Left forelimb (tissue), 1 donor: Measurements from ENCODE around the gene AHRR.

Experiments
- DNase-seq: peaks from one replicate; pipeline ENCODE4 v3.0.0-alpha.2; 2018; ENCODE audit warnings: low spot score

AHRR gene

DNA sequence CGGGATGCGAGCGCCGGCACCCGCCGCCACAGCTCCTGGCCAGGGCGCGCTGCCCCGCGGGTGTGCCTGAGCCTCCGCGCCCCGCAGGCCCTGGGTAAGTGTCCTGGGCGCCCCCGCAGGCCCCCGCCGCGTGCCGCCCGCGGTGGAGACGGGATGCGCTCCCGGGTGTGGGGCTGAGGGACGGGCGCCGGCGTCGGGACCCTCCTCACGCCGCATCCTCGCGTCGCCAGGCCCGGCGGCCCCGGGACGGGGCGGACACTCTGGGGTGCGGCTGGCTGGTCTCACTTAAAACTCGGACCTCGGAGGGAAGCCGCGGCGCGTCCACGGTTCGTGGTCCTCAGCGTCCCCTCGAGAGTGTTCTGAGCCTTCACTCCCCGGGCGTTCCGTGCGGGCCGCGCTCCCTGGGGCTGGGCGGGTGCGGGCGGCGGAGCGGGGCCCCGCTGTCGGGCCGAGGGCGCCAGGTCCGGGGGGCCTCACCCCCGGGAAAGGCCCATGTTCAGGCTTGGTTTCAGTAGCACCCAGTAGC lies 275 bp downstream of the AHRR start:
- no peak for DNase-seq

DNA sequence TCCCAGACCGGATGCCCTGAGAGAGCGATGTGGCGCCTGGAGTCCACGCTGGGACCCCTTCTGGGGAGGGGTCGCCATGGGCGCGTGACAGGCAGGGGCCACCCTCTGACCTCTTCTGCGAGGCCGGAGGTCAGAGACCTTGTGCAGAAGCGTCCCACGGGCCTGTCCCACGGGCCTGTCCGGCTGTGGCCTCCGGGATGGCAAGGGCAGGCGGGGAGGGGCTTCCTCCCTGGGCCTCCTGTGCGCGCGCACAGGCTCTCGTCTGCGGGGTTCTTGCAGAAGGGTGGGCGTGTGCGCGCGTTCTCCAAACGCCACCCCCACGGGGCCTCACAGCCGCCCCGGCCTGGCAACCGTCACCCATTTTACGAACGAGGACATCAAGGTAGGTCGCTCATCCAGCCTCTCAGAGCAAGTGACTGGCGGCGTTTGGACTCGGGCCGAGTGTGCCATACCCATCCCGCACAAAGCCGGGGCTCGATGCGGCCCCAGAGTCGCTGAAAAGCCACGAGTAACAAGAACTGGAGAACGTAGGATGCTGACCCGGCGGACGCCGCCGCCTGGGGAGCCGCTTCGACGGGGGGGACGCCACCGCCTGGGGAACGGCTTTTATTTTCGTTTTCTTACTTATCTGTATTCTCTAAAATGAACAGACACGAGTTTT lies 897 bp downstream of the AHRR start:
- no peak for DNase-seq

DNA sequence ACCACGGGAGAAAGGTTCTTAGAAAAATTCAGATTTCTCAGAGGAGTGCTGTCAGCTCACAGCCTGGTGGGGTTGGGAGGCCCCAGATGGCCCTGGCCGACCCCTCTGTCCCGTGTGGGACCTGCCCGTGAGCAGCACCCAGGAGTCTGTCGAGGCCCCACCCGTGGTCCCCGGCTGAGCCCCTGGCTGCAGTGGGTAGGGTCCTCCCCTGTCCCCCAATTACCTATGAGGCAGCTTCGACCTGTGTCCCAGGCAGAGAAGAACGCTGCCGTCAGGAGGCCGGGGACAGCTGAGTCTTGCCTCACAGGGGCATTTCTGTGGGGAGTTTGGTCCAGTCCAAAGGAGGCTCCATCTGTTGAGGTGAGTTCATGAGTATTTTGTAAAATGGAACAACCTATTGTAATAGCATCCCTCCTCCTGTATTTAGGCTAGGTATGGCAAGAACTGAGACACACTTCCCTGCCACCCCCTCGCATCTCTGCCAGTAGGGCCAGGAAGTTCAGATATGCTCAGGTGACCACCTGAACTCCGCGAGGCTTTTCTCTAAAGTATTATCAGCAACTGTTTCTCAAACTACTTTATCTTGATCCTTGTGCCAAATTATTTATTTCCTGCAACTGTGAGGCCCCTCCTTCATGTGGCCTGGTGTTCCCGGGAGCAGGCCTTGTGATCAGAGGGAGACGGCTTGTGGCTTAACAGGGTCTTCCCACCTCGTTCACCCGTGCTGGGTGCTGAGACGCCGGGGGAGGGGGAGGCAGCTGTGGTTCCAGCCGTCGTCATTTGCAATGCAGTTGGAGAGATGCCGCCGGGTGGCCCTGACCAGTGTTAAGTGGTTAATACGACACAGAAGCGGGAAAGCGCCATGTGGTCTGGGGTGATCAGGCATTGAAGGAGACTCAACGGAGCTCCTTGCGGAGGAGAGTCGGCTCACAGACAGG lies 1.7 kb downstream of the AHRR start:
- no peak for DNase-seq

DNA sequence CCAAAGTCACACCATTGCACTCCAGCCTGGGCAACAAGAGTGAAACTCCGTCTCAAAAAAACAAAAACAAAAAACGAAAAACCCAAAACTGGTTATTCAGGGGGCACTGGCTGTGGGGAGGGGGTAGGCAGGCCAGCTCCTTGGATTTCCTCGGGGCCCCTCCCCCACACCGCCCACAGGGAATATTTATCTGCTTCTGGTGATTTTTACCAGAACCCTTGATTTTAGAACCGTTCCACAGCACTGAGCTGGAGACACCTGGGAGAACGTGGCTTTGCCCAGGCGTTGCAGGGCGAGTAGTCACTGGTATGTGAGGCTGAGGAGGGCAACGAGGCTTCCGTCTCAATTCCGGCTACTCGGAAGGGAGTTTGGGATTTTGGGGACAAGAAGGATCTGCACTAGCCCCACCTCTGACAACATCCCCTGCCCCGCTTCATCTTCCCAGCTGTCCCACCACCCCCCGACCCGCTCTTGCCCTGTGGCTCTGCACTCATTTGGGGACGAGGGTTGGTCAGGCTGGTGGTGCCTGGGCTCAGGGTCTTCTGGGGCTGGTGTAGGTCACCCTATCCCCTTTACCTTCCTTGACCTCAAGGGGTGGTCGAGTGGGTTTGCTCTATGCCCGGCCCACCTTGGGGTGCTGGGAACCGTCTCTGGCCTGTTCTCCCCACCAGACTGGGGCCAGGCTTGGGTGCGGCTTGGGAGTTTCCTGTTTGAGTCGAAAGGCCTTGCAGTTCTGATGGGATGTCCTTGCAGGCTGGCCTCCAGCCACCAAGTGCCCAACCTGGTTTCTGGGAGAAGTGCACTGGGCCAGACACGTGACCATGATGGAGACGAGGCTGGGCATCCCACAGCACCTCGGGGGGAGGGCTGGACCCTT lies 3.5 kb downstream of the AHRR start:
- no peak for DNase-seq

DNA sequence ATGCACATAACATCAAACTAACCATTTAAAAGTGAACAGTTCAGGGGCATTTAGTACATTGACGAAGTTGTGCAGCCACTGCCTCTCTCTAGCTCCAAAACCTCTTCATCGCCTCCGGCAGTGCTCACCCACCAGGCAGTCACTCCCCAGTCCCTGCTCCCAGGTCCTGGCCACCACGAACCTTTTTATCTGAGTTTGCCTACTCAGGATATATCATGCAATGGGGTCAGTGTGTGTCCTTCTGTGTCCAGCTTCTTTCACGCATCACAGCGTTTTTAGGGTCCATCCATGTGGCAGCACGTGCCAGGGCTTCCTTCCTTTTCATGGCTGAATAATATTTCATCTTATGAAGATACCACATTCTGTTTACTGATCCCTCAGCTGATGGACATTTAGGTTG lies 4.6 kb downstream of the AHRR start:
- DNase-seq, result no peak

DNA sequence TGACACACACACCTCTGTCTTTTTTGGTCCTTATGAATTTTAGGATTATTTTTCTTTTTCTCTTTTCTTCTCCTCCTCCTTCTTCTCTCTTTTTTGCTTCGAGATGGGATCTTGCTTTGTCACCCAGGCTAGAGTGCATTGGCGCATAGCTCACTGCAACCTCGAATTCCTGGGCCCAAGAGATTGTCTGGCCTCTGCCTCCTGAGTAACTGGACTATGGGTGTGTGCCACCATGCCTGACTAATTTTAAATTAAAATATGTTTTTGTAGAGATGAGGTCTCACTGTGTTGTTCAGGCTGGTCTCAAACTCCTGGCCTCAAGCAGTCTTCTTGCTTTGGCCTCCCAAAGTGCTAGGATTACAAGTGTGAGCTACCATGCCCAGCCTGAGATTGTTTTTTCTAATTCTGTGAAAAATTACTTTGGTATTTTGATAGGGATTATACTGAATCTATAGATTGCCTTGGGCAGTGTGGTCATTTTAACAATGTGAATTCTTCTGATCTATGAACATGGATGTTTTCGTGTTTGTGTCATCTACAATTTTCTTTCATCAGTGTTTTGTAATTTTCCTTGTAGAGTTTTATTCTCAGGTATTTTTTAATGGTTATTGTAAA lies 7.7 kb downstream of the AHRR start:
- no peak for DNase-seq

DNA sequence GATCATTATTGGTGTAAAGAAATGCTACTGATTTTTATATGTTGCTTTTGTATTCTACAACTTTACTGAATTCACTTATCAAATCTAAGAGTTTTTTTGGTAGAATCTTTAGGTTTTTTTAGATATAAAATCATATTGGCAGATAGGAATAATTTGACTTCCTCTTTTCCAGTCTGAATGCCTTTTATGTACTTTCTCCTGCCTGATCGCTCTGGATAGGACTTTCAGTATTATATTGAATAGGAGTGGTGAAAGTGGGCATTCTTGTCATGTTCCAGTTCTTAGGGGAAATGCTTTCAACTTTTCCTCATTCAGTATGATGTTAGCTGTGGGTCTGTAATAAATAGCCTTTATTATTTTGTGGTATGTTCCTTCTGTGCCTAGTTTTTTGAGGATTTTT lies 8.3 kb downstream of the AHRR start:
- no peak for DNase-seq

DNA sequence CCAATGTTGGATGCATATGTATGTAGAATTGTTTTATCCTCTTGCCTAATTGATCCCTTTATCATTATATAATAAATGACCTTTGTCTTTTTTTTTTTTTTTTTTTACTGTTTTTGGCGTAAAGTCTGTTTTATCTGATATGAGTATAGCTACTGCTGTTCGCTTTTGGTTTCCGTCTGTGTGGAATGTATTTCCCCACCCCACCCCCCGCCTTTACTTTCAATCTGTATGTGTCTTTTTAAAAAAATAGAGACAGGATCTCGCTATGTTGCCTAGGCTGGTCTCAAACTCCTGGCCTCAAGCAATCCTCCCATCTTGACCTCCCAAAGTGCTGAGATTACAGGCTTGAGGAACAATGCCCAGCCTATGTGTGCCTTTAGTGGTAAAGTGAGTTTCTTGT lies 11.3 kb downstream of the AHRR start:
- no peak for DNase-seq

DNA sequence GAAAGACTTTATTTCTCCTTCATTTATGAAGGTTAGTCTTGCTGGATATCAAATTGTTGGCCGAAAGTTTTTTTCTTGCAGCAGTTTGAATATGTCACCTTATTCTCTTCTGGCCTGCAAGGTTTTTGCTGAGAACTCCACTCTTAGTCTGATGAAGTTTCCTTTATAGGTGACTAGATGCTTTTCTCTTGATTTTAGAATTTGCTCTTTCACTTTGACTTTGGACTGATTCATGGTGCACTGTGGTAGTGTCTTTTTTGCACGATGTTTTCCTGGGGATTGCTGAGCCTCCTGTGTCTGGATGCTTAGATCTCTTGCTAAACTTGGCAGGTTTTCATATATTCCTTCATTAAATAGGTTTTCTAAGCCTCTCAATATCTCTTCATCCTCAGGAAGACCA lies 12.4 kb downstream of the AHRR start:
- DNase-seq, result no peak

DNA sequence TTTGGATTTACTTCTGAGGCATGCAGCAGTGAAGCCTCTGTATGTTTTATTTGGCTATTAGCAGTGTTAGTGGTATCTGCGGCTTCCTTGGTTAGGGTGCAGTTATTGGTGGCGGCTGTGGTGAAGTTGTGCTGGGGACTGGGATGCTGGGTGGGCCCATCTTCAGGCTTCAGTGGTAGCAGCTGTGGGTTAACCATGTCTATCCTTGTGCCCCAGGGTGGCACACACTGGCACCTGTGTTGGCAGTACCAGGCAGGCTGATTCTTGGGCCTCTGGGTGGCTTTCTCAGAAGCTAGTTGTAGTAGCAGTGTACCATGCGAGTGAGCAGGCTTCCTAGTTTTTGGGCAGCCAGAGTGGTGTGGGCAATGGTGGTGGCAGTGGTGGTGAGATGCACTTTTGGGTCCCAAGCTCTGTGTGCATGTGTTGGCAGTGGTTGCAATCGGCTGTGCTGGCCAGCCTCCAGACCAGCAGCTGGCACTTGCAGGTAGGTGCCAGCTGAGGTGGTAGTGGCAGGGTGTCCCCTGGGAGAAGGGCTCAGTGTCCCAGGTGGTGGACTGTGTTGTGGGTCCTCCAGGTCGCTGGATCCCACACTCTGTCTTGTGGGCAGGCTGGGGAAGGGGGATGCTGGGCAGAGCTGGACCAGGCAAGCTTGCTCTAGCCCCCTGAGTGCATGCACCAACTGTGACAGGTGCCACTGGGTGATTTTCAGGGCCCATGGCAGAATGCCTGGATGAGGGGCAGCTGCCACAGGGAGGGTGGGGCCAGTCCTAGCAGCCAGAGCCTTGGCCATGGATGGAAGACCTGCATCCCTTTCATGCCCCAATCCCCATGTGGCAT lies 13.6 kb downstream of the AHRR start:
- DNase-seq, result no peak

DNA sequence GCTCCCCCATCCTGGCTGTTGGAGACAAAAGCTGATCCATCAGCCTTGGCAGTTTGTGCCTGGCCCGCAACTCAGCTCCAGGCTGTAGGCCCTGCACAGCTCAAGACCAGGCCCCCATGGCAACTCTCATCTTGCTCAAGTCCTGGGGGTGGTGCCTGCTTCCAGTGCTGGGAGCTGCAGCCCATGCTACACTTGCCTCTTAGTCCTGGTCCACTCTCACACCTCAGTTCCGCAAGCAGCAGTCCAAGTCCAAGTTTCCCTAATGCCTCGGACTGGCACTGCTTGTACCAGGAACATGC lies 14.2 kb downstream of the AHRR start:
- DNase-seq, result no peak

DNA sequence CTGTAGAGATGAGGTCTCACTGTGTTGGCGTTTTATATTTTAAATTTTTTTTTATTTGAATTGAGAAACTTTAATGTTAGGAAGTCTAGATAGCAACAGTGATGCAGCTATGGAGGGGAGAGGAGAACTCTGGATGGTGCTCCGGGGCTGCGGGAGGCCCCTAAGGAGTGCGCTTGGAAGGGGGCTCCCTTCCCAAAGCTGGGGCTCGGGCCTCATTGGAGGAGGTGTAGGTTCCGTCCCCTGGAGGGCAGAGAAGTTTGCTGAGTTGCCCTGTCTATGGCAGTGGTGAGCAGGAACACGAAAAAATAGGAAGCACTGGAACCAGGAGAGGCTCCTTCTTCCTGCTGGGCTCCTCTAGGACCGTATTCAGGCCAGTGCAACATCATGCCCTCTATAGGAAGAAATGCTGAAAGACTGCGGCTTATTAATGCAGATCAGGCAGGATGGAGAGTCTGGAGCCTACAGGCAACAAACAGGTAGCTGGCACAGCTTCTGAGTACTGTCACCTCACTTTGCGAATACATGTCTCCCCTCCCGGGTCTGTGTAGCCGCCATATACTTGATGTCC lies 16.1 kb downstream of the AHRR start:
- DNase-seq, result no peak

DNA sequence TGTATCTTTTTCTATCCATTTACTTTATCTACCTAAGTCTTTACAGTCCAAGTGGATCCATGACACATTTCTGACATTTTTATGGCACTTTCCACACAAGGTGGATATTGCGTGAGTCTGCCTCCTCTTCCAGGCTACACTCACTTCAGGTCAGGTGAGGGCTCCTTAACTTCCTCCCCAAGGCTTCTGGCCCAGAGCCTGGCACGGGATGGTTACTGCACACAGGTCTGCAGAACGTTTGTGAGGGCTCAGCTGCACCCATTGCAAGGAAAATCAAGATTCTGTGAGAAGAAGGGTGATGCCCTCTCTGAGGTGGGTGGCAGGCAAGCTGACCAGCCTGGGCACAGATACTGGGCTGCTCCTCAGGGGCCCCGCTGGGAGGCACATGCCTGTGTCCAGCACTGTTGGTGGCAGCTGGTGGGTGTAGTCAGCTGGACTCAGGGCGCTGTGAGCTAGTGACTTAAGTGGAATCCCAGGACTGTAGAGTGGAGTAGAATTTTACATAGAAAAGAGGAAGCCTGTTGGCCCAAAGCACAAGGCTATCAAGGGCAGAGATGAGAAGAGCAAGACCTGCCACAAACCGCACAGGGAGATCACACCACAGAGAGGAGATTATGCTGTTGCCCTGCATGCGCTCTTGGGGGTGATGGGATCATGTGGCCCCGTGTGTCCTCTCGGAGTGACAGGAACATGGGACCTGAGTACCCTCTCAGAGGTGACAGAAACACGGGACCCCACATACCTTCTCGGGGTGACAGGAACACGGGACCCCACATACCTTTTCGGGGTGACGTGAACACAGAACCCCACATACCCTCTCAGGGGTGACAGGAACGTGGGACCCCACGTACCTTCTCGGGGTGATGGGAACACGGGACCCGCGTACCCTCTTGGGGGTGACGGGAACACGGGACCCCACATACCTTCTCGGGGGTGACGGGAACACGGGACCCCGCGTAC lies 21.3 kb downstream of the AHRR start:
- DNase-seq, result no peak

DNA sequence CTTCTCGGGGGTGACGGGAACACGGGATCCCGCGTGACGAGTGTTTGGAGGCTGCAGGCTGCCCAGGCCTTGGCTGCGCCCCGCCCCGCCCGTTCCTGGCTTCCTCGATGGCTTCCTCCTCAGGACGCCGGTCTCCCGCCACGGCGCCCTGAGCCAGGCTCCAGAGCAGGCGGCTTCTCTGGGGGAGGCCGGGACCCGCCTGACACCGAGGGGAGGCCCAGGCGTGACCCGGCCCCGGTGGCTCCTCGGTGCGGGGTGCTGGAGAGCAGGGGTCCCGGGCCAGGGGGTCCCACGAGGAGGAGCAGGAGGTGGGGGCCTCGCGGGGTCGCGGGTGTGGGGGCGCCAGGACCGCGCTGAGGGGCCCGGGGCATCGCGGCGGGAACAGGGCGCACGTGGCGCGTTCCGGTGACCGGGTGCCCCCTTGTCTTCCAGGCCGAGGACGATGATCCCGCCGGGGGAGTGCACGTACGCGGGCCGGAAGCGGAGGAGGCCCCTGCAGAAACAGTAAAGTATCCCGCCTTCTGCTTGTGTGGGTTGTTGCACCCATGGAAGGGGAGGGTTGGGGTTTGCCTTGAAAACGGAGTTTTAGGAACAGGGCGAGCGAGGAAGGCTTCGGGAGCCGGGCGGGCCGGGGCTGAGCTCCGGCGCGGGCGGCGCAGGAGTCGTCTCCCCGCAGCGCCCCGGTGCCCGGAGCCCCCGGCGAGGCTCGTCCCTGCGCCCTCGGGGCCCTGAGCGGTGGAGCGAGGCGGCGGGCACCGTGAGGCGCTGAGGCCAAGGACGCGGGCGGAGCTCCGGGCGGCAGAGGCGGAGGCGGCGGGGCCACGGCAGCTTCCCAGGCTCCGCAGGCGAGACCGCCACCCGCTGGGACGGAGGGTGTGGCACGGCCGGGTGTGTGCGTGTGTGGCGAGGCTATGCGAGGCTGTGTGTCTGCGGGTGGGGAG lies 22.2 kb downstream of the AHRR start:
- no peak for DNase-seq

DNA sequence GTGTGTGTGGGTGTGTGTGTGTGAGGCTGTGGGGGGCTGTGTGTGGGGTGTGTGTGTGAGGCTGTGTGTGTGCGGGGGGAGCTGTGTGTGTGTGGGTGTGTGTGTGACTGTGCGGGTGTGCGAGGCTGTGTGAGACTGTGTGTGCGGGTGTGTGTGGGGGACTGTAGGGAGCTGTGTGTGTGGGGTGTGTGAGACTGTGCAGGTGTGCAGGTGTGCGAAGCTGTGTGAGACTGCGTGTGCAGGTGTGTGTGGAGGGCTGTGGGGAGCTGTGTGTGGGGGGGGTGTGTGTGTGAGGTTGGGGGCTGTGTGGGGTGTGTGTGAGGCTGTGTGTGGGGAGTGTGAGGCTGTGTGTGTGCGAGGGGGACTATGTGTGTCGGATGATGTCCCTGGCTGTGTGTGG lies 23.2 kb downstream of the AHRR start:
- no peak for DNase-seq

DNA sequence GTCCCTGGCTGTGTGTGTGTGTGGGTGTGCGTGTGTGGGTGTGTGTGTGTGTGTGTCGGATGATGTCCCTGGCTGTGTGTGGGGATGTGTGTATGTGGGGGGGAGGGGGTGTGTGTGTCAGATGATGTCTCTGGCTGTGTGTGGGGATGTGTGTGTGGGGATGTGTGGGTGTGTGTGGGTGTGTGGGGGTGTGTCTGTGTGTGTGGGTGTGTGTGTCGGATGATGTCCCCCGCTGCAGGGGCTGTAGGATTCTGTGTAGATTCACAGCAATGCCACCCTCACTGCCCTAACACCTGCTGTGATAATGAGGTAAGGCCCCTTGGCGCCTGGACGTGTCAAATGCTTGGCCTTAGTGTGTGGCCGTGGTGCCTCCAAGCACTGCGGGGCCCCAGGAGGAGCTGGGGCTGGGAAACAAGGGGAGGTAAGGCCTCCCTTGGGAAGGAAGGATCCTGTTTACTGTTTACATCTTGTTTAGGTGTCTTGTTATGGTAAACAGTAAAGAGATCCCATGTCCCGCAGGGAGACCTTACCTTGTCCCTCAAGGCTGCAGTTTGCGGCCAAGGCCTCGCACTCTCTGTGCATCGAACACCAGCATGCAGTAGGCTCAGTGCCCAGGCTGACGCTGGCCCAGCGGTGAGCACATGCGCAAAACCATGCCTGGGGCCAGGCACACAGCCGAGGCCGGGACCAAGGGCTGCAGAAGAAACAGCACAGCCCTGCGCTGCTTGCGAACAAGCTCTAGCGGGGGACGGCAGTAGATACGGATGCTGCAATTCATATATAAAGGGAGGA lies 24.1 kb downstream of the AHRR start:
- no peak for DNase-seq

DNA sequence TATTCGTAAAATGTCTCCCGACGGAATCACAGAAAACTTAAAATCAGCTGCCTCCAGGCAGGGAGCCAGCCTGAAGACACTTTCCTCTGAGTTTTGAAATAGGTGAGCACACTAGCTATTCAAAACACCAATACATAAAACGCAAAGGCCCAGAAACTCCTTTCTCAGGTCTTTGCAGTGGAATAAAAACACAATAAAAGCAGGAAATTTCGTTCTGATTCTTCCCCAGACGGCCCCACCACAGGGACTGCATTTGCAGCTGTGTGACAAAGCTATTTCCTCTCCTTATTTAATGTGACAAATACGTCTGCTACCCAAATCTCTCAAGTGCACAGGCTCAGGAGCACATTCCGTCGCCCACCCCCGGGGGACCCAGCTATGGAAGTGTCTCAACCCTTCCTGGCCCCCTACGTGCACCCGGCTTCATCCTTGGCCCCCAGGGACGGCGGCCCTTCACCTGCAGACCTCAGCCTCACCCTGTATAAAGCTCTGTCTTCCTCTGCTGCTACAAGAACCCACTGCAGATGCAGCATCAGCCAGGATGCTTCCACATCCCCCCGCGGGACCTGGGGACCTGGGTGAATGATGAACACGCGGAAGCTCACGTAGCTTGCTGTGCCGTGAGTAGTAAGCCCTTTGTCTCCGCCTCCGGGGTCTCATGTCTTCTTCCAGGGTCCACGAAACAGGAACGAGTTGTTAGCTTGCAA lies 24.9 kb downstream of the AHRR start:
- DNase-seq, result no peak
